Stimulated activated CD8-positive, alpha-beta memory T cell treated with anti-CD3 and anti-CD28 coated beads, Interleukin-15, amount 100 ng/mL, for 1 hour (primary cell): ENCODE data around the gene EIF4B.
A peak's percentile ranks its signal among the peaks of the same experiment; 100 is the strongest.
"Not testable (repeated sequence)": the region's sequence is repeated elsewhere in the genome, so short reads cannot be mapped to it uniquely, and the experiment has no call there.

Experiments
- DNase-seq: peaks from one replicate; pipeline ENCODE4 v3.0.0-alpha.2; 2020; ENCODE audit warnings: low read depth

Gene EIF4B

DNA sequence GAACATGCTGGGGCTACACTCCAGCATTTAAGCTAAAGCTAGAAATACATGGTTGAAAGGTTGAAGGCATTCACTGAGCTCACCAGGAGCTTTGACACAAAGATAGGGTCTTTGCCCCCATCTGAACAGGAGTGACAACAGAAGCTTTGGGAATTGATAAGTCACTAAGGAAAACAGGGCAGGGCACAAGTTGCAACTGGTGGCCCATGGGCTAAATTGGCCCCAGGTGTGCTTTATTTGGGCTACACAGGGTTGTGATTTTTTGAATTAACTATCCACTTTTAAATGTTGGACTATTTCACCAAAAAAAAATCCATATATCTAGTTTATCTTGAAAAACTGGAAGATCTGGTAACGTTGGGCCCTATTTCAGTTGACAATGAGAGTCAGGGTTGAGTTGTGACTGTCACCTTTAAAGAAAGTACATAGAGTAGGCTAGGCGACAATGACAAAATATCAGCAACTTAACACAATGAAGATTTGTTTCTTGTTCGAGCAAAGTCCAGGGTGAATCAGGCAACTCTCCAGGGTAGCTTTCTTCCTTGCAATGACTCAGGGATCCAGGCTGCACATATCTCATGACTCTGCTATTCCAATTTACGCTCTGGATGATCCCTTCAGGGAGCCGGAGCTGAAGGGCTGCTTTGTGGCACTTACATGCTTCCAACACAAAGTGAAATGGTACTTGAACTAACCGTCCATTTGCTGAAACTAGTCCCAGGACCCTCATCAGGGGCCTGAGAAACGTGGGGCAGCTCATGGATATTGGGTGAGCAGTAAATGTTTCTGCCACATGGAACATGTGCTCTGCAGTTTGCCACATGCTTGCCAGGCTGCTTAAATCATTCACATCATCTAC is 13.3 kb upstream of the EIF4B start:
- no peak for DNase-seq

GRCh38 chr12:52993558-52993869 is 12.7 kb upstream of the EIF4B start:
- DNase-seq, result no peak

GRCh38 chr12:53004178-53004577 is 2.1 kb upstream of the EIF4B start:
- no peak for DNase-seq

GRCh38 chr12:53004582-53004981 is 1.7 kb upstream of the EIF4B start:
- no peak for DNase-seq

DNA sequence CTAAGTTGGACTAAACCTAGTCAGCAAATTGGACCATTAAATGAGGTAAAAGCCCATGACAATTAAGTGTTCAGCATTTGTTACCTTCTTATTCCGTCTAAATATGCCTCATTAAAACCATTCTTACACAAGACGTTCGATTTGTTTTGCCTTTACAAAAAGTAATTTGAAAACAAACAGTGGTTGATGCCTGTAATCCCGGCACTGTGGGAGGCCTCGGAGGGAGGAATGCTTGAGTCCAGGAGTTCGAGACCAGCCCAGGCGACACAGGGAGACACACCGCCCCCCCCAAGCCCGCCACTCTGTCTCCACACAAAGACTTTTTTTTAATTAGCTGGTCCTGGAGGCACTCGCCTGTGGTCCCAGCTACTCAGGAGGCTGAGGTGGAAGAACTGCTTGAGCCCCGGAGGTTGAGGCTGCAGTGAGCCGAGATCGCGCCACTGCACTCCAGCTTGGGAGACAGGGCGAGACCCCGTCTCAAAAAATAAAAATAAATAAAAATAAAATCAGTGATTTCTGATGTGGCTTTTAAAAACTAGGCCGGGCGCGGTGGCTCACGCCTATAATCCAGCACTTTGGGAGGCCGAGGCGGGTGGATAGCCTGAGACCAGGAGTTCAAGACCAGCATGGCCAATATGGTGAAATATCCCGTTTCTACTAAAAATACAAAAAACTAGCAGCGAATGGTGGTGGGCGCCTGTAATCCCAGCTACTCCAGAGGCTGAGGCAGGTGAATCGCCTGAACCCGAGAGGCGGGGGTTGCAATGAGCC is 856 bp upstream of the EIF4B start:
- no peak for DNase-seq

- DNase-seq, result peak; percentile 59
Observed at GRCh38 chr12:53006810-53007309, 604 bp downstream of the EIF4B start.

- no peak for DNase-seq
Observed at GRCh38 chr12:53007343-53007742, 1.1 kb downstream of the EIF4B start.

- DNase-seq, result not testable (repeated sequence)
Observed at GRCh38 chr12:53008760-53009159, 2.5 kb downstream of the EIF4B start.

GRCh38 chr12:53010955-53011354 is 4.7 kb downstream of the EIF4B start:
- DNase-seq, result no peak

GRCh38 chr12:53011889-53012288 is 5.6 kb downstream of the EIF4B start:
- DNase-seq, result no peak

GRCh38 chr12:53012928-53013327 is 6.7 kb downstream of the EIF4B start:
- no peak for DNase-seq

GRCh38 chr12:53014709-53015108 is 8.5 kb downstream of the EIF4B start:
- DNase-seq, result no peak

DNA sequence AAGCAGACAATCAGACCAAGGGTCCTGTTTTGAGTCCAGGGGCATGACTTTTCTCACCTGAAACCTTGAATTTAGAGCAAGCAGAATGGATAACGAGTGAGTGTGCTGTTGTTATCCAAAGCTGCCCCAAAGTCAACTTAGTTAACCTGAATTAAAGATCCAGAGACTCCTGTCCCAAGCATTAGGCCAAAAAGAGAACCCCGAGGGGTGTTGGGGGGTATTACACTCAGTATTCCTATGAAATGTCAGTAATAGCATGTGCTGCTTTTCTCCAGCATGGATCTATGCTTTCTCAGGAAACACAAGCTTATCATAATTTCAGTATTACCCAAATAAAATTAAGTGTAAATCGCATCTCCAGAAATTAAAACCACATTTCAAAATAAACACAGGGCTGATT is 19.0 kb downstream of the EIF4B start:
- no peak for DNase-seq

DNA sequence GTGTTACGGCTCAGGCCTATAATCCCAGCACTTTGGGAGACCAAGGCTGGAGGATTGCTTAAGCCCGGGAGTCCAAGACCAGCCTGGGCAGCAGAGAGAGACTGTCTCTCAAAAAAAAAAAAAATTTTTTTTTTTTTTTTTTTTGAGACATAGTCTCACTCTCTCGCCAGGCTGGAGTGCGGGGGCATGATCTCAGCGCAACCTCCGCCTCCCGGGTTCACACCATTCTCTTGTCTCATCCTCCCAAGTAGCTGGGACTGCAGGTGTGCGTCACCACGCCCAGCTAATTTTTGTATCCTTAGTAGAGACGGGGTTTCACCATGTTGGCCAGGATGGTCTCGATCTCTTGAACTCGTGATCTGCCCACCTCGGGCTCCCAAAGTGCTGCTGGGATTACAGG is 20.8 kb downstream of the EIF4B start:
- DNase-seq, result not testable (repeated sequence)

DNA sequence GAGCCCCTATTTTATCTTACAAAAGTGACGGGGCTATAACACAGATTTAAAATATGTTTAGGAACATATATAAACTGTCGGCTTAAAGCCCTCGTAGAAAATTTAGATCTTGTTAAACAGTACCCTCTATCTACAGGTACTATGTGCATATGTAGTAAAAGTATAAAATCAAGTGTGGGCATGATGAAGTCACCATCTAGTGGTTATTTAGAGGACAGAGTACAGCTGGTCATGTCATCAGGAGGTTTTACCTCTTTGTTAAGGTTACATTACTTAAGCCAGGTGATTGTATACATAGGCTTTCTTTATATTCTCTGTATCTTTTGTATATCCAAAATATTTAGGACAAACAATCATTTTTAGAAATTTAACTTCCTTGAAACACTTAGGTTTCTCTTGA is 25.4 kb downstream of the EIF4B start:
- DNase-seq, result no peak

DNA sequence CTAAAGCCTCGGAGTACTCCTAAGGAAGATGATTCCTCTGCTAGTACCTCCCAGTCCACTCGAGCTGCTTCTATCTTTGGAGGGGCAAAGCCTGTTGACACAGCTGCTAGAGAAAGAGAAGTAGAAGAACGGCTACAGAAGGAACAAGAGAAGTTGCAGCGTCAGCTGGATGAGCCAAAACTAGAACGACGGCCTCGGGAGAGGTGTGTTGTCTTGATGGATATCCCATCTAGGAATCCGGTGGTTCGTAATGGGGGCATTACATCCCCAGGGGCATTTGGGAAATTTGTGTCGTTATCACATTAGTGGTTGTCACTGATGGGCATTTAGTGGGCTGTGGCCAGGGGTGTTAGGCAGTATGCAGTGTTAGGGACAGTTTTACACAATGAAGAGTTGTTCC is 27.6 kb downstream of the EIF4B start:
- not testable (repeated sequence) for DNase-seq

DNA sequence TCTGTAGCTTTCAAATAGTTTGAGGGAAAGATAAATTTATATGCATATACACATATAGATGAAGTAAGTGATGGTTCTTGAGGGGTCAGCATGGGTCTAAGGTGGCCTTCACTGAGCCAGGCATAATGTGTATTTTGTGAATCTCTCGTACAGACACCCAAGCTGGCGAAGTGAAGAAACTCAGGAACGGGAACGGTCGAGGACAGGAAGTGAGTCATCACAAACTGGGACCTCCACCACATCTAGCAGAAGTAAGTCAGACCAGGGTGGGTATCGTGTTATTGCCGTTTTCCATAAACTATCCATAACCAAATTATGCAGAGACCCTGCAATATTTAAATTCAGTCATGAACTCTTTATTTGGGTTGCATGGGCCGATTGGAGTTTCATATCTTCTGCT is 28.2 kb downstream of the EIF4B start:
- no peak for DNase-seq

GRCh38 chr12:53036802-53037201 is 30.5 kb downstream of the EIF4B start:
- no peak for DNase-seq

GRCh38 chr12:53039851-53040250 is 33.6 kb downstream of the EIF4B start:
- no peak for DNase-seq

- DNase-seq, result no peak
Observed at GRCh38 chr12:53042607-53043454, 36.6 kb downstream of the EIF4B start.

DNA sequence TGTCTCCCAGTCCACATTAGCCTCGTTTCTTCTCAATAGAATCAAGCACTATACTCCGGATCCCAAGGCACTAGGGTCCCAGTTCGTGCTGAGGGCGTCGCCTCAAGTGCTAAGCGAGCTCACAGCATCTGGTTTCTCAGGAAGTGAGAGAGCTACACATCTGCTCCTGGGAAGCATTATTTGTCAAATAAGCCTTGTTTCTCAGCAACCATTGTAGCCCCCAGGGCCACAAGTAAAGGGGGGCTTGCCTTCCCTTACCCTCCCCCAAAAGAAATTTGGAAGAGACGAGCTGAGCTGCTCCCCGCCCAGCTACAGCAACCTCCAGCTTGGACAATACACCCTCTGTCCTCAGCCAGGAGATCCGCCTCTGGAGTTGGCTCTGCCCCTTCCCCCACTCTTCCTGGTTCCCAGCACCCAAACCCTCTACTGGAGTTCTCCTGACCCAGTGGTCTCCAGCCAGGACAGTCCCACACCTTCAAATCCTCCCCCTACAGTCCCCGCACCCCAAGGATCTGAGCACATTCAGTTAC is 37.9 kb downstream of the EIF4B start:
- no peak for DNase-seq
